Astrocyte of the spinal cord (primary cell): Measurements from ENCODE around the gene RUFY3.
"Not testable (repeated sequence)": the region's sequence is repeated elsewhere in the genome, so short reads cannot be mapped to it uniquely, and the experiment has no call there.

Experiments used
- DNase-seq: peaks from one replicate; pipeline ENCODE4 v3.0.0; 2011; ENCODE audit warnings: low read depth, low spot score
- H3K4me3 ChIP-seq: 2 replicates; pipeline ENCODE4 v1.5.1; 2011; ENCODE audit warnings: low read depth, mild to moderate bottlenecking, low read length, moderate library complexity
- in situ Hi-C: cut with HindIII; loops from 2 replicates; pipeline ENCODE4 v1.10.0; 2017; ENCODE audit warnings: low sequenced_read_pairs
- TF ChIP-seq, protein P1 (sequence below): IDR thresholded peaks from 2 replicates; pipeline ENCODE4 v1.5.1; 2012; ENCODE audit warnings: low read depth, mild to moderate bottlenecking, low read length, inconsistent platforms

RUFY3 gene

GRCh38 chr4:70728091-70728490 is 6.3 kb downstream of the RUFY3 start:
- DNase-seq, result no peak
- in situ Hi-C loops, result no loop called here
- H3K4me3 ChIP-seq, result no peak overlapping the region
- TF ChIP-seq, protein P1, sequence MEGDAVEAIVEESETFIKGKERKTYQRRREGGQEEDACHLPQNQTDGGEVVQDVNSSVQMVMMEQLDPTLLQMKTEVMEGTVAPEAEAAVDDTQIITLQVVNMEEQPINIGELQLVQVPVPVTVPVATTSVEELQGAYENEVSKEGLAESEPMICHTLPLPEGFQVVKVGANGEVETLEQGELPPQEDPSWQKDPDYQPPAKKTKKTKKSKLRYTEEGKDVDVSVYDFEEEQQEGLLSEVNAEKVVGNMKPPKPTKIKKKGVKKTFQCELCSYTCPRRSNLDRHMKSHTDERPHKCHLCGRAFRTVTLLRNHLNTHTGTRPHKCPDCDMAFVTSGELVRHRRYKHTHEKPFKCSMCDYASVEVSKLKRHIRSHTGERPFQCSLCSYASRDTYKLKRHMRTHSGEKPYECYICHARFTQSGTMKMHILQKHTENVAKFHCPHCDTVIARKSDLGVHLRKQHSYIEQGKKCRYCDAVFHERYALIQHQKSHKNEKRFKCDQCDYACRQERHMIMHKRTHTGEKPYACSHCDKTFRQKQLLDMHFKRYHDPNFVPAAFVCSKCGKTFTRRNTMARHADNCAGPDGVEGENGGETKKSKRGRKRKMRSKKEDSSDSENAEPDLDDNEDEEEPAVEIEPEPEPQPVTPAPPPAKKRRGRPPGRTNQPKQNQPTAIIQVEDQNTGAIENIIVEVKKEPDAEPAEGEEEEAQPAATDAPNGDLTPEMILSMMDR, result no peak

- H3K4me3 ChIP-seq, in situ Hi-C loops, DNase-seq: not testable (repeated sequence)
These were observed 11.1 kb downstream of the RUFY3 start for GRCh38 chr4:70732878-70733277.

DNA sequence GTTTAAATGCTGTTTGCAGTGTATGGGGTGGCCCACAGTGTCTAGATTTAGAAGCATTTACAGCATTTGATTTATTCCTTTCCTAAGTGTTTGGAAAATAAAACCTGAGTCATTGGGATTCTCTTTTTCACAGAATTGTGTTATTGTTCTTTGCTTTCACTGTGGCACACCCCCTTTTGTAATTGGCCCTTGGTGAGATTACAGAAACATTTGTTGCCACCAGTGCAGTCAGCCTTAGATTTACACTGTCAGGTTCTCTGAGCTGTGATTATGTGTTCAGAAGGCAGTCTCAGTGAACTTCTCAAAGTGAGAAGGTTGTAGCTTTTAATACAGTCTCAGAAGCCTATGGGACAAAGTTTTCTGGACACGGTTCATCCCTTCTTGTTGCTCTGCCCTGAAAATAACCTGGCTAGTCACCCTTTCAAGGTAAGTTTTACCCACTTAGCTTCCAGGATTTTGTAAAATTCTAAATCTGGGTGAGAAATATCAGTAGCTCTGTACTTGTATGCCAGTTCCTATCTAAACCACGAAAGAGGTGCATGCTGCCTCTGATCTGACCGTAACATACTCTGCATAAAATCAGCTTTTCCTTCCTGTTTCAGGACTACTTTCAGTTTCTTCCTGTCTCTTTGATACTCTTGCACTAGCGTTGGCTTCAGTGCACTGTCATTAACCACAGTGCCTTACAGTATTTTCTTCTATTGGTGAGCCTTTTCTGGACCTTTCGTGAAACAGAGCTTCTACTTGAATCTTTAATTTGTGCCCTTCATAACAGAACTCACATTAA is 12.6 kb downstream of the RUFY3 start:
- H3K4me3 ChIP-seq, result peak overlapping the region; percentile 38
- peak; percentile 54 for DNase-seq
- TF ChIP-seq, protein P1, result no peak
- in situ Hi-C loops, result no loop called here

DNA sequence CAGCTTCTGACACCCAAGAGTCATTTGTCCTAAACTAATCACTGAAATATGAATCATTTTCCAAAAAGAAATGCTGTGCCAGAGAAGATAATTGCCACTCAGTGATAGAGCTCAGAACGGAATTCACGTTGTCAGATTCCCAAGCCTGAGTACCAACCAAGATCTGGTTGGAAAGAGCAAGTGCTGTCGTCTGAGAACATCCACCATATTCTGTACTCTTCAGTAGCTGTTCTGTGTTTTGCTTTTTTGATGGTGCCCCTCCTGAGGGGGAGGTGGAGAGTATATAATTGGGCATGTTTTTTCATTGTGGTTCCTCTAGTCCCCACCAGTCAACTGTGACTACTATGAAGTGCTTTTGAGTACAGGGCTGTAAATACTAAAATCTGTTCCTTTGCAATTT is 13.2 kb downstream of the RUFY3 start:
- H3K4me3 ChIP-seq, result peak overlapping the region; percentile 38
- TF ChIP-seq, protein P1, result no peak
- in situ Hi-C loops, result no loop called here
- DNase-seq, result no peak

- H3K4me3 ChIP-seq, in situ Hi-C loops: not testable (repeated sequence)
- DNase-seq, result peak; percentile 49
- TF ChIP-seq, protein P1, result peak; percentile 24
These were observed 14.2 kb downstream of the RUFY3 start for GRCh38 chr4:70735915-70736314.

GRCh38 chr4:70737006-70737405 is 15.2 kb downstream of the RUFY3 start:
- in situ Hi-C loops, result no loop called here
- no peak overlapping the region for H3K4me3 ChIP-seq
- DNase-seq, result no peak
- TF ChIP-seq, protein P1, result no peak

DNA sequence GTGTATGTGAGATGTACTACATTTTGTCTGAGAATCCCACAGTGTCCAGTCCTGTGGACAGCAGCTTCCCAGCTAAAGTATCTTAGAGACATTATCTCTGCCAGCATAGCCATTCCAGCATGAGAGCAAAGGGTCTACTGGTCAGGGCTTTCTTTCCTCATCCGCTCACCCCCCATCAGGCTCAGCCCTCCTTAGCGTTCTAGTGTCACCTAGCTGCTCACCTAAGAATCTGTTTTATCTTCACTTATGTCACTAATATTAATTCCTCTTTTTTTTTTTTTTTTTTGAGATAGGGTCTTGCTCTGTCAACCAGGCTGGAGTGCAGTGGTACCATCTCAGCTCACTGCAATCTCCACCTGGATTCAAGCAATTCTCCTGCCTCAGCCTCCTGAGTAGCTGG is 15.6 kb downstream of the RUFY3 start:
- in situ Hi-C loops, result no loop called here
- no peak overlapping the region for H3K4me3 ChIP-seq
- TF ChIP-seq, protein P1, result no peak
- DNase-seq, result no peak
